GM12874 (cell line): ENCODE data around the gene SGCG.

Source experiments
- TF ChIP-seq, protein P1 (sequence below): IDR thresholded peaks from 2 replicates; pipeline ENCODE4 v1.5.1; 2011; ENCODE audit warnings: low read depth, mild to moderate bottlenecking, control low read depth, low read length, moderate library complexity; ENCODE audit not compliant: insufficient read depth

Gene SGCG

DNA sequence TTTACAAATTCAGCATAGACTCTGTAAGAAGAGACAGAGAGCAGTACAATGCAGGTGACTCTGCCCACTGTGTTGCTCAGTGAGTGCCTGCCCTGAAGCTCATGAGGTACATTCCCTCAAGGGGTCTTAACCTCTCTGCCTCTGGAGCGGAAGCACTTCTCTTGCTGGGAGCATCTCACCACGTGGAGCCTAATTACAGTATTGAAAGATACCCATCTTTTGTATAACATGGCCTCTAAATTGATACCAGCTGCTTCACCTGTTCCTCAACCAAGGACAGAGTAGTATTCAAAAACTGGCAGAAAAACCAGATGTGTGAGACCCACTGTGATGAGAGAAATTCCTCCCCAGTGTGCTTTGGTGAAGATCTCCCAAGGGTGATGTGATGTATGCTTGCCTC lies 175.6 kb downstream of the SGCG start:
- TF ChIP-seq, protein P1, sequence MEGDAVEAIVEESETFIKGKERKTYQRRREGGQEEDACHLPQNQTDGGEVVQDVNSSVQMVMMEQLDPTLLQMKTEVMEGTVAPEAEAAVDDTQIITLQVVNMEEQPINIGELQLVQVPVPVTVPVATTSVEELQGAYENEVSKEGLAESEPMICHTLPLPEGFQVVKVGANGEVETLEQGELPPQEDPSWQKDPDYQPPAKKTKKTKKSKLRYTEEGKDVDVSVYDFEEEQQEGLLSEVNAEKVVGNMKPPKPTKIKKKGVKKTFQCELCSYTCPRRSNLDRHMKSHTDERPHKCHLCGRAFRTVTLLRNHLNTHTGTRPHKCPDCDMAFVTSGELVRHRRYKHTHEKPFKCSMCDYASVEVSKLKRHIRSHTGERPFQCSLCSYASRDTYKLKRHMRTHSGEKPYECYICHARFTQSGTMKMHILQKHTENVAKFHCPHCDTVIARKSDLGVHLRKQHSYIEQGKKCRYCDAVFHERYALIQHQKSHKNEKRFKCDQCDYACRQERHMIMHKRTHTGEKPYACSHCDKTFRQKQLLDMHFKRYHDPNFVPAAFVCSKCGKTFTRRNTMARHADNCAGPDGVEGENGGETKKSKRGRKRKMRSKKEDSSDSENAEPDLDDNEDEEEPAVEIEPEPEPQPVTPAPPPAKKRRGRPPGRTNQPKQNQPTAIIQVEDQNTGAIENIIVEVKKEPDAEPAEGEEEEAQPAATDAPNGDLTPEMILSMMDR = no peak

DNA sequence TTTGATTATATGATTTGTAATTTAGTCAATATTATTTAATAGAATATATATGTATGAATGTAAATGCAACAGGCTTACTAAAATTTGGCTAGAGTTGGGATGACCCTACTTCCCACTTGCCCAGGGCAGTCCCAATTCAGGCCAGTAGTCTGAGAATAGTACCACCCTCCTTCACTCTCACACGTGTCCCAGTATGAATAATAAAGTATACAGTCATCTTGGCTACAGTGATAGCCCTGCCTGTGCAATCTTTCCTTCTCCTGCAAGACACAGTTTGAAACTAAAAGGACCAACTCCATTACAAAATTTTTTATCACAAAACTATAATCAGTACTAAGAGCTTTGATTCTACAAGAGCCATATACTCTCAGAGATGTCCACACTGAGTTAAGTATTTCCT lies 176.6 kb downstream of the SGCG start:
- TF ChIP-seq, protein P1 = no peak

DNA sequence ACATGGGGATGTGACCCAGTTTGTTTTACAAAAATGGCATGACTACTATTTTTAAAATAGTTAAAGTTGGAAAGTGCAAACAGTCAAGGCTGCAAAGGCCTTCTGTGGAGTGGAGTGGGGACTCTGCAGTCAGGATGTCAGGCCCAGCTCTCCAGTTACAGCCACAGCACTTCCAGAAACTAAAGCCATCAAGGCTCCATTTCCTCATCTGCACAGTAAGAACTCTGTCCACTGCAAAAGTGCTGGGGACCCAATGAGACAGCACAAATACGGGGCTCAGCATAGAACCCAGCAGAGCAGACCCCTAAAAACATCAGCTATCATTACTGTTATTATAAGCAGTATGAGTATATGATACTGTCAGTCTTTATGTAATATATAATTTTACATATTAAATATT lies 179.1 kb downstream of the SGCG start:
- TF ChIP-seq, protein P1 = no peak

DNA sequence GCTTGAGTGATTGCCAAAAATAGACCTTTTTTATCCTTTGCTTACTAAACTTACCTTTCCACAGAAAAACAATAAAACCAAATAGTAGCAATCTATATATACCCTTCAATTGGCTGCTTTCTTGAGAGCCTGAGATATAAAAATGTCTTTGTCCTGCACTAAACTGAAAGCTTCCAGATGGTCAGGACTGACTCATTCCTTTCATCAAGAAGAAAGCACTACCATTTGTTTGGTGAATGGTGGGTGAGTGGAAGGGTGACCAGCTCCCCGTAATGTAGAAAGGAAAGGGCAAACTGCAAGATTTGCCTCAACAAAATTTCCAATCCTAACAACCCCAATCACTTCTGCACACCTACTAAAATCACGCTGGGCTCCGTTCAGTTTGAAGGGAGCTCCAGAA lies 184.9 kb downstream of the SGCG start:
- TF ChIP-seq, protein P1 = no peak

DNA sequence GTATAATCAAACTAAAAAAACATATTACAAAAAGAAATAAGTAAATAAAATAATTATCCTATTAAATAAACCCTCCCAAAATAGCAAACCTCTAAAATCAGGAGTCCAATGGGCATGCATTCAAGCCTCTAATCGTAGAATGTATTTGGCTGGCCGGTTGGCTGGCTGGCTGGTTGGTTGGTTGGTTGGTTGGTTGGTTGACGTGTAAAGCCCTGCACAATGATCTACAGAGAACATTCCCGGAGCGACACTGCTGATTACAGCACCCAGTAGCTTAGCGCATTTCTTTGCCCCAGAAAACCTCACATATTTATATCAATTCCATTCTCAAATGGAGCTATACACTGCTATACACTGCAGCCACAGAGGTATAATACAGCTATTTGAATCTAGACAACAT lies 187.1 kb downstream of the SGCG start:
- TF ChIP-seq, protein P1 = no peak

DNA sequence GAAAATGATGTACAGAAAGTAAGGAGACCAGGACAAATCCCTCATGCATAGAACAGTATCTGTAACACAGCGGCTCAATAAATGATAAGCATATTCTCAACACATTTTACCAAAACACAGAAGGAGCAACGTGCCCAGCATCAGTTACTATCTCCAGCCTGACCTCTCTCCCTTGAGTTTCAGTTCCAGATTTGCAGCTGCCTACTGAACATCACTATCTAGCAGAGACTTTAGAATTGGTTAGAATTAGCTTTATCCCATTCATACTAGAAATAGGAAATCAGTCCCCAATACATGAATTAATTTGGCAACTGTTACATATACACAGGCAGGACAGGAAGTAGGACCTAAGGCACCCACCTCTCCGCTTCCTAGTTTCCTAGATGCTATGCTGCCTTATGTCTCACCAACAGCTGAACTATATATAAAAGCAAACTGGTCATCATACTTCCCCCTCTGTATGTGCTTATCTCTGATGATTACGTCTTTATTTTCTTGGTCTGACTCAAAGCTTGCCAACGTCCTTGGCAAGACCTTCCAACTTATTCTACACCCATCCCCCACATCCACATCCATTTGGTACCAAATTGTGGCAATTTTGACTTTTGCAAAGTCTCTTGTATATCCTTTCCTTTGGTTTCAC lies 191.6 kb downstream of the SGCG start:
- TF ChIP-seq, protein P1 = no peak
